Ovary (tissue), 3 donors: ENCODE results near the gene GBE1.

Experiments
- POLR2A ChIP-seq: fragments of 450-650 bp; IDR thresholded peaks from one replicate; pipeline ENCODE4 v1.6.1; 2017; ENCODE audit warnings: antibody characterized with exemption, mild to moderate bottlenecking, moderate library complexity
- TF ChIP-seq, protein P1 (sequence below), 3 donors: fragments of 450-650 bp in 2 of 3; fragments of 200-600 bp in 1 of 3; IDR thresholded peaks; one replicate each; pipeline versions ENCODE4 v1.5.1 to v1.8.0; 2016 to 2022; ENCODE audit warnings: antibody characterized with exemption in 3 of 3, mild to moderate bottlenecking in 1 of 3
- donor health status: DM: no; HTN: no; CAD: no.

GRCh38 chr3:81749265-81749664 is 12.2 kb downstream of the GBE1 start:
- TF ChIP-seq, protein P1, sequence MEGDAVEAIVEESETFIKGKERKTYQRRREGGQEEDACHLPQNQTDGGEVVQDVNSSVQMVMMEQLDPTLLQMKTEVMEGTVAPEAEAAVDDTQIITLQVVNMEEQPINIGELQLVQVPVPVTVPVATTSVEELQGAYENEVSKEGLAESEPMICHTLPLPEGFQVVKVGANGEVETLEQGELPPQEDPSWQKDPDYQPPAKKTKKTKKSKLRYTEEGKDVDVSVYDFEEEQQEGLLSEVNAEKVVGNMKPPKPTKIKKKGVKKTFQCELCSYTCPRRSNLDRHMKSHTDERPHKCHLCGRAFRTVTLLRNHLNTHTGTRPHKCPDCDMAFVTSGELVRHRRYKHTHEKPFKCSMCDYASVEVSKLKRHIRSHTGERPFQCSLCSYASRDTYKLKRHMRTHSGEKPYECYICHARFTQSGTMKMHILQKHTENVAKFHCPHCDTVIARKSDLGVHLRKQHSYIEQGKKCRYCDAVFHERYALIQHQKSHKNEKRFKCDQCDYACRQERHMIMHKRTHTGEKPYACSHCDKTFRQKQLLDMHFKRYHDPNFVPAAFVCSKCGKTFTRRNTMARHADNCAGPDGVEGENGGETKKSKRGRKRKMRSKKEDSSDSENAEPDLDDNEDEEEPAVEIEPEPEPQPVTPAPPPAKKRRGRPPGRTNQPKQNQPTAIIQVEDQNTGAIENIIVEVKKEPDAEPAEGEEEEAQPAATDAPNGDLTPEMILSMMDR (IDR thresholded peaks at IDR 0.05): no peak
- TF ChIP-seq POLR2A: no peak
